WERI-Rb-1 (cell line): ENCODE results near the gene CXCR6.

ENCODE experiments used
- DNase-seq: peaks from one replicate; pipeline ENCODE4 v3.0.0-alpha.2; 2020
- H3K27ac ChIP-seq: fragments of 250-450 bp; sonication (Bioruptor Pico); 2 replicates; pipeline ENCODE4 v1.5.1; 2020; ENCODE audit warnings: mild to moderate bottlenecking, moderate library complexity
- H3K27me3 ChIP-seq: fragments of 250-450 bp; sonication (Bioruptor Pico); 2 replicates; pipeline ENCODE4 v1.5.1; 2021; ENCODE audit warnings: mild to moderate bottlenecking, low read depth, moderate library complexity; ENCODE audit not compliant: insufficient read depth, severe bottlenecking
- H3K36me3 ChIP-seq: fragments of 250-450 bp; sonication (Bioruptor Pico); 2 replicates; pipeline ENCODE4 v1.5.1; 2020; ENCODE audit warnings: mild to moderate bottlenecking, moderate library complexity
- H3K4me3 ChIP-seq: 2 replicates; pipeline ENCODE4 v1.5.1; 2011; ENCODE audit warnings: low read depth, mild to moderate bottlenecking, control low read depth, low read length
- H3K9me3 ChIP-seq: fragments of 250-450 bp; sonication (Bioruptor Pico); 2 replicates; pipeline ENCODE4 v1.5.1; 2021; ENCODE audit warnings: mild to moderate bottlenecking, moderate library complexity; ENCODE audit not compliant: severe bottlenecking
- CTCF ChIP-seq: IDR thresholded peaks from 2 replicates; pipeline ENCODE4 v1.5.1; 2011; ENCODE audit warnings: low read depth, mild to moderate bottlenecking, control low read depth, inconsistent platforms, low read length

The CXCR6 gene

DNA sequence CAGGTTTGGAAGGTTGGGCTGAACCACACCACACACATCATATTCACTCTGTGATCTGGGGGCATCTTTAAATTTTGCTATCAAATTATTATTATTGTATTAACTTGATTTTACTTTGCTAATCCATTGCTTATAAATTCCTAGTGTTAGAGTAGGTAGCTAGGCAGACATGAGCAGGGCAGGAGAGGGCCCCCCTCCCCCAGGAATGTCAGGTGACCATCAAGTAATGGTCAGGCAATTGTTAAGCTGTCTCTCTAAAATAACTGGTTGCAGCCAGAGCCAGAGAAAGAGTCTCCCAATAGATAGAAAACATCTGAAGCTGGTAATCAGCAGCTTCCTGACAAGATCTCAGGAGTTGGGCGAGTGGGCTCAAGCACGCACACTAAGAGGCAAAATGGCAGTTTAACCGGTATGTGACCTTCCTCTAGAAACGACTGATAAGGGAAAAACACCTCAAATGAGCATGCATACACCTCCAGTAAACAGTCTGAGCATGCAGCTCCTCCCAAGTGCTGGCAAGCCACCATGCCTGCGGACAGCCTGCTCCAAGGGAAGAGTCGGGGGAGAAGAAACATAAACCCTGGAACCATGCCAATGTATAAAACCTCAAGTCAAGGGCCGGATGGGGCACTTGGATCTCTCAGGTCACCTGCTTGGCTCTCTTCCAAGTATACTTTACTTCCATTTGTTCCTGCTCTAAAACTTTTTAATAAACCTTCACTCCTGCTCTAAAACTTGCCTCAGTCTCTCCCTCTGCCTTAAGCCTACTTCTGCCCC lies 3.1 kb upstream of the CXCR6 start:
- Histone ChIP-seq H3K4me3 (no peak overlapping the region), H3K27me3 (no peaks in the 10 kb centered on the region), H3K36me3 (peaks cover 52% of the 10 kb centered on the region), H3K27ac (peak overlapping the region; percentile 64), H3K9me3 (no peaks in the 10 kb centered on the region)
- no peak for DNase-seq
- no peak for TF ChIP-seq CTCF

- H3K9me3 ChIP-seq: no peaks in the 10 kb centered on the region
- TF ChIP-seq CTCF: no peak
- peaks cover 50% of the 10 kb centered on the region for H3K36me3 ChIP-seq
- no peak overlapping the region for H3K4me3 ChIP-seq
- no peaks in the 10 kb centered on the region for H3K27me3 ChIP-seq
- DNase-seq: no peak
- no peak overlapping the region for H3K27ac ChIP-seq
Observed at GRCh38 chr3:45940781-45941365, 2.4 kb upstream of the CXCR6 start.

DNA sequence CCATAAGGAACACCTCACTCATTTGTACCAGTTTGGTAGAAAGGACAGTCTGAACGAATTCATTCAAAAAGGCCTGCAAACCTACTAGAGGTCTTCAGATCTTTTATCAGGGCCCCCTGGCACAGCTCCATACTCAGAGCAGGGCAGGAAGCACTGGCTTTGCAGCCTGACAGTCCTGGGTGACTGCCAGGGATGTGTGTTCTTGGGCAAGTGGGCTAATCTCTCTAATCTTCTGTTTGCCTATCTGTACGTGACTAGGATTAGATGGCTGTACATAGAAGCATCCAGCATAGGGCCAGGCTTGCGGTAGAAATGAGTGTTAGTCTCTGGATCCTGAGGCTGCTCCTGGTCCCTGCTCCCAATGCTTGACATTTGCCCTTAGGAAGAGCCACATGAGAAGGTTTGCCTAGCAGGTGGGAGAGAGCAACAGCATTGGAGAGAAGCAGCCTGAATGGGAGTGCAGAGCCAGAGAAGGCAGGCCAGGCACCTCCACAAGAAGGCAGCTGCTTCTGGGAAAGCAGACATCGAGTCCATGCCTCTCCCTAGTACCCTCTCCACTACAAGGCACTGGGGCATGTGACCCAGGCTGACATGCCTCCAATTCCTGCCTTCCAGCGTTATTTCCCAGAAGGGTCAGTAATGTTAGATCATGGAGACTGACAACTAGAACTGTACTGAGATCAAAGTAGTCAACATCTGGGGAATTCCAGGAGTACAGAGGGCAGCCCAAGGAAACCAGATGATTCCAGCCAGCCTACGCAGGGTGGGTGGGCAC lies 1.0 kb upstream of the CXCR6 start:
- TF ChIP-seq CTCF: no peak
- no peaks in the 10 kb centered on the region for H3K27me3 ChIP-seq
- no peak overlapping the region for H3K4me3 ChIP-seq
- H3K27ac ChIP-seq: no peak overlapping the region
- no peaks in the 10 kb centered on the region for H3K9me3 ChIP-seq
- H3K36me3 ChIP-seq: peaks cover 49% of the 10 kb centered on the region
- DNase-seq: peak; percentile 34

- no peak for TF ChIP-seq CTCF
- no peak overlapping the region for H3K4me3 ChIP-seq
- no peak for DNase-seq
Observed at GRCh38 chr3:45944830-45945620, 1.8 kb downstream of the CXCR6 start.

DNA sequence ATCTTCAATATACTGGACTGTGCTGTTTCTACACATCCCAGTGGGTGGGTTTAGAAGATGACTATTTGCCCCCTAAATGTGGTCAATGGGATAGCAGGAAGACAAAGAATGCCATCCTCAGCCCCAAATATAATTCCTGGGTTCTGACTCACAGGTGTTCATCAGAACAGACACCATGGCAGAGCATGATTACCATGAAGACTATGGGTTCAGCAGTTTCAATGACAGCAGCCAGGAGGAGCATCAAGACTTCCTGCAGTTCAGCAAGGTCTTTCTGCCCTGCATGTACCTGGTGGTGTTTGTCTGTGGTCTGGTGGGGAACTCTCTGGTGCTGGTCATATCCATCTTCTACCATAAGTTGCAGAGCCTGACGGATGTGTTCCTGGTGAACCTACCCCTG lies 3.0 kb downstream of the CXCR6 start:
- DNase-seq: no peak

More at GRCh38 chr3:45944830-45945620, 1.8 kb downstream of the CXCR6 start:
- H3K9me3 ChIP-seq: no peaks in the 10 kb centered on the region
- H3K27ac ChIP-seq: no peak overlapping the region
- H3K27me3 ChIP-seq: no peaks in the 10 kb centered on the region
- peaks cover 63% of the 10 kb centered on the region for H3K36me3 ChIP-seq

More for the DNA sequence above, 3.0 kb downstream of the CXCR6 start:
- H3K27ac ChIP-seq: no peak overlapping the region
- no peak overlapping the region for H3K4me3 ChIP-seq
- H3K9me3 ChIP-seq: no peaks in the 10 kb centered on the region
- no peaks in the 10 kb centered on the region for H3K27me3 ChIP-seq
- H3K36me3 ChIP-seq: peaks cover 72% of the 10 kb centered on the region
- no peak for TF ChIP-seq CTCF
